K562 (cell line): ENCODE data around the gene ICA1L. TPM values are rescaled to one million over a fixed set of nuclear protein-coding genes. Genes with fewer than 3 reads are reported as not detected.

Experiments used
- ARHGAP35 ChIP-seq: fragments of 450-650 bp; IDR thresholded peaks from 2 replicates; pipeline ENCODE4 v1.6.1; 2018; ENCODE audit not compliant: partially characterized antibody
- BRD9 ChIP-seq: fragments of 450-650 bp; IDR thresholded peaks from 2 replicates; pipeline ENCODE4 v1.6.1; 2018; ENCODE audit warnings: low read depth; ENCODE audit not compliant: partially characterized antibody
- ETV6 ChIP-seq, 3 experiments: fragments of 150-350 bp in 1 of 3; sonication (generic) in 1 of 3; formaldehyde crosslinking in 1 of 3; IDR thresholded peaks; 2 replicates each; pipeline versions ENCODE4 v1.6.1 to v1.8.0; 2014 to 2022; ENCODE audit warnings: borderline replicate concordance in 2 of 3, low read depth in 2 of 3, antibody characterized with exemption in 1 of 3, low read length in 1 of 3, mild to moderate bottlenecking in 1 of 3, missing genetic modification reagents in 1 of 3
- HMGN3 ChIP-seq: IDR thresholded peaks from 2 replicates; pipeline ENCODE4 v1.6.1; 2011; ENCODE audit warnings: borderline replicate concordance, low read depth, mild to moderate bottlenecking, mixed read lengths, low read length; ENCODE audit not compliant: insufficient read length; ENCODE audit errors: extremely low read depth
- KHSRP ChIP-seq: fragments of 450-650 bp; IDR thresholded peaks from 2 replicates; pipeline ENCODE4 v1.6.1; 2017
- MYBL2 ChIP-seq, 2 experiments: fragments of 450-650 bp in 1 of 2; sonication (generic) in 1 of 2; formaldehyde crosslinking in 1 of 2; IDR thresholded peaks; 2 replicates each; pipeline versions ENCODE4 v1.6.1 to v1.8.1; 2017 to 2022; ENCODE audit warnings: borderline replicate concordance in 1 of 2, inconsistent platforms in 1 of 2, low read depth in 1 of 2, mild to moderate bottlenecking in 1 of 2, missing genetic modification reagents in 1 of 2, moderate library complexity in 1 of 2
- POLR2AphosphoS2 ChIP-seq: IDR thresholded peaks from 2 replicates; pipeline ENCODE4 v1.6.1; 2012; ENCODE audit warnings: low read length, improper control_type of control experiment
- PRMT5 ChIP-seq: sonication (generic); formaldehyde crosslinking; IDR thresholded peaks from 2 replicates; pipeline ENCODE4 v1.5.0; 2020; ENCODE audit warnings: missing genetic modification reagents
- RBFOX2 ChIP-seq: fragments of 200-400 bp; formaldehyde crosslinking; IDR thresholded peaks from 2 replicates; pipeline ENCODE4 v1.6.1; 2017; ENCODE audit warnings: low read depth, mild to moderate bottlenecking, low read length, moderate library complexity
- ZC3H11A ChIP-seq: IDR thresholded peaks from 2 replicates; pipeline ENCODE4 v1.6.1; 2012; ENCODE audit warnings: low read depth, low read length, improper control_type of control experiment
- ZNF561 ChIP-seq: fragments of 450-650 bp; formaldehyde crosslinking; conservative IDR thresholded peaks from 2 replicates; pipeline ENCODE4 v1.4.0; 2020; ENCODE audit warnings: mild to moderate bottlenecking, moderate library complexity
- ZSCAN32 ChIP-seq: fragments of 450-650 bp; formaldehyde crosslinking; IDR thresholded peaks from 2 replicates; pipeline ENCODE4 v1.4.0; 2020; ENCODE audit warnings: mild to moderate bottlenecking, moderate library complexity
- polyA plus RNA-seq, 8 experiments: library from polyadenylated mRNA; depleted of rRNA in 4 of 8; stranded (reverse) in 5 of 8; unstranded in 3 of 8; fragments of >200 nt; fragmentation: Nextera tagmentation in 2 of 8; fragmentation: Illumina TruSeq in 1 of 8; extraction: Ambion mirVana in 2 of 8; extraction: Trizol in 1 of 8; gene quantifications; 2 replicates each; pipeline versions ENCODE4 v1.2.1 to v1.2.3, GENCODE V29; 2011 to 2014; ENCODE audit warnings: inconsistent platforms in 1 of 8, missing spikeins in 1 of 8
- total RNA-seq, 7 experiments: library from RNA; depleted of rRNA in 6 of 7; stranded (reverse); fragments of >200 nt in 6 of 7; fragmentation: Illumina TruSeq in 2 of 7; extraction: Trizol in 2 of 7; gene quantifications; 2 replicates each; pipeline versions ENCODE4 v1.2.1 to v1.2.3, GENCODE V29; 2011 to 2021; ENCODE audit warnings: low replicate concordance in 1 of 7
- TF ChIP-seq, protein P1 (sequence below): fragments of 250-450 bp; sonication (Bioruptor Pico); IDR thresholded peaks from 2 replicates; pipeline ENCODE4 v1.8.0; 2022; ENCODE audit warnings: inconsistent platforms
- TF ChIP-seq, protein P2 (sequence below): fragments of 450-650 bp; IDR thresholded peaks from 2 replicates; pipeline ENCODE4 v1.7.1; 2018; ENCODE audit warnings: mild to moderate bottlenecking, low read depth; ENCODE audit not compliant: partially characterized antibody
- TF ChIP-seq, protein P3 (sequence below): fragments of 250-450 bp; sonication (Bioruptor Pico); IDR thresholded peaks from 2 replicates; pipeline ENCODE4 v1.8.0; 2021; ENCODE audit warnings: moderate library complexity, mild to moderate bottlenecking, inconsistent platforms
- TF ChIP-seq, protein P4 (sequence below): sonication (generic); formaldehyde crosslinking; IDR thresholded peaks from 2 replicates; pipeline ENCODE4 v1.8.0; 2022; ENCODE audit warnings: mild to moderate bottlenecking, missing genetic modification reagents
- TF ChIP-seq, protein P5 (sequence below): sonication (generic); formaldehyde crosslinking; IDR thresholded peaks from 2 replicates; pipeline ENCODE4 v1.8.0; 2022; ENCODE audit warnings: mild to moderate bottlenecking, missing genetic modification reagents

The ICA1L gene
- total and polyA plus RNA-seq, 9 of the 15 experiments (the other 6 are each of a cell fraction or from before 2014, with no cell fraction given) = 0.57 to 1.7 (median 1.1) TPM

DNA sequence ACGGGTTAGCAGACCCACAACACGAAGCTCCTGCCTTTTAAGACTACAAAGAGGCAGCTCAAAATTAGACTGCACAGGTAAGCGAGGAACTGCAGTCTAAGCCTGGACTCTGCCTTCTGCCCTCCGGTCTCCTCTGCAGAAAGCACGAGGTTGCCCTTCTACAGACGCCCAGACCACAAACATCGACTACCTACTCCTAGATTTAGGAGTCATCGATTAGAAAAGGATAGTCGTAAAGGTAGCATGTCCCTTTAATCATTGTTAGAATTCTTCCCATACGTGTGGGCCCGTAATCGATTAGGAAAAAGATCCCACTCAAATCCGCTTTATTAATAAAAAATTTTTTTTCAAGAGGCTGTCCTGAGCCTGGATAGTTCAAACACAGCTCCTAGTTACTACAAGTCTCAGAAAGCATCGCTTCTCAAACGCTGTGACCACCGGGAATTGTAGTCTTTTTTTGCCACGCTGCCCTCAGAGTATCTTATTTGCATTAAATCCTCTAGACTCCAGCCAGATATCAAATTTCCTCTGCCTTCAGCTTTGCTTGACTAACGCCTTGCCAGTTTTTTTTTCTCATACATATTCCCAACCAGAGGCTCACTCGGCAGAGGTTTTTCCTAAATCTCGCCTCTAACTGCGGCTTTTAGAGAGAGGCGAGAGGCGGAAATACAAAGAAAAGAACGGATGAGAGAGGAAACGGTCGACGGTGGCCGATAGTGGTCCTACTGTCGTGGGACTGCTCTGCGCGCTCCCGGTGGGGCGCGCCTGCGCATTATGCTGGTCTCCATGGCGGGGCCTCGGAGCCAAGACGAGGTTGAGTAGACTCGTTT is 40.2 kb upstream of the ICA1L start, which contains the start of the genes CARF and WDR12 (continued):
- TF ChIP-seq, protein P1, sequence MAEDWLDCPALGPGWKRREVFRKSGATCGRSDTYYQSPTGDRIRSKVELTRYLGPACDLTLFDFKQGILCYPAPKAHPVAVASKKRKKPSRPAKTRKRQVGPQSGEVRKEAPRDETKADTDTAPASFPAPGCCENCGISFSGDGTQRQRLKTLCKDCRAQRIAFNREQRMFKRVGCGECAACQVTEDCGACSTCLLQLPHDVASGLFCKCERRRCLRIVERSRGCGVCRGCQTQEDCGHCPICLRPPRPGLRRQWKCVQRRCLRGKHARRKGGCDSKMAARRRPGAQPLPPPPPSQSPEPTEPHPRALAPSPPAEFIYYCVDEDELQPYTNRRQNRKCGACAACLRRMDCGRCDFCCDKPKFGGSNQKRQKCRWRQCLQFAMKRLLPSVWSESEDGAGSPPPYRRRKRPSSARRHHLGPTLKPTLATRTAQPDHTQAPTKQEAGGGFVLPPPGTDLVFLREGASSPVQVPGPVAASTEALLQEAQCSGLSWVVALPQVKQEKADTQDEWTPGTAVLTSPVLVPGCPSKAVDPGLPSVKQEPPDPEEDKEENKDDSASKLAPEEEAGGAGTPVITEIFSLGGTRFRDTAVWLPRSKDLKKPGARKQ (CRISPR knock-in tag) = no peak
- TF ChIP-seq ARHGAP35 (no peak), ETV6 (IDR thresholded peaks at IDR 0.05; ENCODE audit: borderline replicate concordance in 1 of 2, low read depth in 2 of 2, low read length in 1 of 2) (no peak), ETV6 (CRISPR knock-in tag; IDR thresholded peaks at IDR 0.05; ENCODE audit: borderline replicate concordance) (no peak), BRD9 (no peak), POLR2AphosphoS2 (no peak), MYBL2 (IDR thresholded peaks at IDR 0.05; ENCODE audit: low read depth) (peak; percentile 53), MYBL2 (CRISPR knock-in tag; IDR thresholded peaks at IDR 0.05; ENCODE audit: borderline replicate concordance) (no peak), KHSRP (no peak), PRMT5 (no peak), ZSCAN32 (CRISPR knock-in tag) (no peak), ZC3H11A (no peak), ZNF561 (no peak), RBFOX2 (peak; percentile 65), HMGN3 (no peak)
- TF ChIP-seq, protein P2, sequence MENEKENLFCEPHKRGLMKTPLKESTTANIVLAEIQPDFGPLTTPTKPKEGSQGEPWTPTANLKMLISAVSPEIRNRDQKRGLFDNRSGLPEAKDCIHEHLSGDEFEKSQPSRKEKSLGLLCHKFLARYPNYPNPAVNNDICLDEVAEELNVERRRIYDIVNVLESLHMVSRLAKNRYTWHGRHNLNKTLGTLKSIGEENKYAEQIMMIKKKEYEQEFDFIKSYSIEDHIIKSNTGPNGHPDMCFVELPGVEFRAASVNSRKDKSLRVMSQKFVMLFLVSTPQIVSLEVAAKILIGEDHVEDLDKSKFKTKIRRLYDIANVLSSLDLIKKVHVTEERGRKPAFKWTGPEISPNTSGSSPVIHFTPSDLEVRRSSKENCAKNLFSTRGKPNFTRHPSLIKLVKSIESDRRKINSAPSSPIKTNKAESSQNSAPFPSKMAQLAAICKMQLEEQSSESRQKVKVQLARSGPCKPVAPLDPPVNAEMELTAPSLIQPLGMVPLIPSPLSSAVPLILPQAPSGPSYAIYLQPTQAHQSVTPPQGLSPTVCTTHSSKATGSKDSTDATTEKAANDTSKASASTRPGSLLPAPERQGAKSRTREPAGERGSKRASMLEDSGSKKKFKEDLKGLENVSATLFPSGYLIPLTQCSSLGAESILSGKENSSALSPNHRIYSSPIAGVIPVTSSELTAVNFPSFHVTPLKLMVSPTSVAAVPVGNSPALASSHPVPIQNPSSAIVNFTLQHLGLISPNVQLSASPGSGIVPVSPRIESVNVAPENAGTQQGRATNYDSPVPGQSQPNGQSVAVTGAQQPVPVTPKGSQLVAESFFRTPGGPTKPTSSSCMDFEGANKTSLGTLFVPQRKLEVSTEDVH = peak; percentile 30
- TF ChIP-seq, protein P3, sequence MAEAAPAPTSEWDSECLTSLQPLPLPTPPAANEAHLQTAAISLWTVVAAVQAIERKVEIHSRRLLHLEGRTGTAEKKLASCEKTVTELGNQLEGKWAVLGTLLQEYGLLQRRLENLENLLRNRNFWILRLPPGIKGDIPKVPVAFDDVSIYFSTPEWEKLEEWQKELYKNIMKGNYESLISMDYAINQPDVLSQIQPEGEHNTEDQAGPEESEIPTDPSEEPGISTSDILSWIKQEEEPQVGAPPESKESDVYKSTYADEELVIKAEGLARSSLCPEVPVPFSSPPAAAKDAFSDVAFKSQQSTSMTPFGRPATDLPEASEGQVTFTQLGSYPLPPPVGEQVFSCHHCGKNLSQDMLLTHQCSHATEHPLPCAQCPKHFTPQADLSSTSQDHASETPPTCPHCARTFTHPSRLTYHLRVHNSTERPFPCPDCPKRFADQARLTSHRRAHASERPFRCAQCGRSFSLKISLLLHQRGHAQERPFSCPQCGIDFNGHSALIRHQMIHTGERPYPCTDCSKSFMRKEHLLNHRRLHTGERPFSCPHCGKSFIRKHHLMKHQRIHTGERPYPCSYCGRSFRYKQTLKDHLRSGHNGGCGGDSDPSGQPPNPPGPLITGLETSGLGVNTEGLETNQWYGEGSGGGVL (CRISPR knock-in tag) = no peak
- TF ChIP-seq, protein P4, sequence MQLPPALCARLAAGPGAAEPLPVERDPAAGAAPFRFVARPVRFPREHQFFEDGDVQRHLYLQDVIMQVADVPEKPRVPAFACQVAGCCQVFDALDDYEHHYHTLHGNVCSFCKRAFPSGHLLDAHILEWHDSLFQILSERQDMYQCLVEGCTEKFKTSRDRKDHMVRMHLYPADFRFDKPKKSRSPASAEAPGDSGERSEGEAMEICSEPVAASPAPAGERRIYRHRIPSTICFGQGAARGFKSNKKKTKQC (CRISPR knock-in tag) = no peak
- TF ChIP-seq, protein P5, sequence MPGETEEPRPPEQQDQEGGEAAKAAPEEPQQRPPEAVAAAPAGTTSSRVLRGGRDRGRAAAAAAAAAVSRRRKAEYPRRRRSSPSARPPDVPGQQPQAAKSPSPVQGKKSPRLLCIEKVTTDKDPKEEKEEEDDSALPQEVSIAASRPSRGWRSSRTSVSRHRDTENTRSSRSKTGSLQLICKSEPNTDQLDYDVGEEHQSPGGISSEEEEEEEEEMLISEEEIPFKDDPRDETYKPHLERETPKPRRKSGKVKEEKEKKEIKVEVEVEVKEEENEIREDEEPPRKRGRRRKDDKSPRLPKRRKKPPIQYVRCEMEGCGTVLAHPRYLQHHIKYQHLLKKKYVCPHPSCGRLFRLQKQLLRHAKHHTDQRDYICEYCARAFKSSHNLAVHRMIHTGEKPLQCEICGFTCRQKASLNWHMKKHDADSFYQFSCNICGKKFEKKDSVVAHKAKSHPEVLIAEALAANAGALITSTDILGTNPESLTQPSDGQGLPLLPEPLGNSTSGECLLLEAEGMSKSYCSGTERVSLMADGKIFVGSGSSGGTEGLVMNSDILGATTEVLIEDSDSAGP = peak; percentile 84
